Stimulated activated CD8-positive, alpha-beta memory T cell treated with anti-CD3 and anti-CD28 coated beads, Interleukin-4, amount 100 ng/mL, for 4 hours (primary cell): ENCODE results near the gene TYMS.
"Not testable (repeated sequence)": the region's sequence is repeated elsewhere in the genome, so short reads cannot be mapped to it uniquely, and the experiment has no call there.

Experiments
- DNase-seq, 2 donors: peaks; one replicate each; pipeline ENCODE4 v3.0.0-alpha.2; 2020; ENCODE audit warnings: low read depth in 2 of 2, low spot score in 1 of 2

The TYMS gene

GRCh38 chr18:676736-677135, 19.3 kb downstream of the TYMS start:
- DNase-seq: no peak

GRCh38 chr18:677145-677544, 19.7 kb downstream of the TYMS start:
- DNase-seq: no peak

- DNase-seq: no peak
These were observed 20.5 kb downstream of the TYMS start for GRCh38 chr18:677951-678381.

- DNase-seq: no peak
These were observed 21.2 kb downstream of the TYMS start for GRCh38 chr18:678482-679182.

- no peak for DNase-seq
These were observed 22.1 kb downstream of the TYMS start for GRCh38 chr18:679516-679915.

GRCh38 chr18:680392-680791, 22.9 kb downstream of the TYMS start:
- DNase-seq: no peak

GRCh38 chr18:681985-682384, 24.5 kb downstream of the TYMS start:
- DNase-seq: no peak

GRCh38 chr18:682416-682815, 25.0 kb downstream of the TYMS start:
- not testable (repeated sequence) for DNase-seq

GRCh38 chr18:682833-683232, 25.4 kb downstream of the TYMS start:
- no peak for DNase-seq

GRCh38 chr18:683531-683930, 26.1 kb downstream of the TYMS start:
- no peak for DNase-seq

- no peak for DNase-seq
These were observed 28.0 kb downstream of the TYMS start for GRCh38 chr18:685438-685837.

- no peak for DNase-seq
These were observed 29.1 kb downstream of the TYMS start for GRCh38 chr18:686339-687111.

- DNase-seq: no peak
These were observed 30.9 kb downstream of the TYMS start for GRCh38 chr18:688323-688722.

GRCh38 chr18:692824-693223, 35.4 kb downstream of the TYMS start:
- DNase-seq: no peak

GRCh38 chr18:693466-694187, 36.2 kb downstream of the TYMS start:
- no peak for DNase-seq

- no peak for DNase-seq
These were observed 39.6 kb downstream of the TYMS start for GRCh38 chr18:697012-697411.

- DNase-seq: no peak
These were observed 40.3 kb downstream of the TYMS start for GRCh38 chr18:697800-698199.

- no peak for DNase-seq
These were observed 45.9 kb downstream of the TYMS start for GRCh38 chr18:703213-703967.

- DNase-seq: no peak
These were observed 49.0 kb downstream of the TYMS start for GRCh38 chr18:706405-706804.

- DNase-seq: no peak
These were observed 50.6 kb downstream of the TYMS start for GRCh38 chr18:708096-708495.

GRCh38 chr18:709771-710170, 52.3 kb downstream of the TYMS start:
- DNase-seq: no peak
